Activated CD4-positive, alpha-beta T cell treated with anti-CD3 and anti-CD28 coated beads for 36 hours (primary cell): ENCODE results near the gene CYP26B1. TPM values are rescaled to one million over a fixed set of nuclear protein-coding genes. Genes with fewer than 3 reads are reported as not detected.
"Not testable (repeated sequence)": the region's sequence is repeated elsewhere in the genome, so short reads cannot be mapped to it uniquely, and the experiment has no call there.

ENCODE experiments used
- ATAC-seq: fragments of 200-7000 bp; cut with Tn5 transposase; one replicate; pipeline ENCODE4 v1.10.0; 2021; ENCODE audit warnings: mild to moderate bottlenecking, moderate library complexity
- CTCF ChIA-PET: fragments of 350-600 bp; sonication (Branson Sonifier 250); formaldehyde crosslinking; loops from one replicate; lab custom pipeline; 2021; ENCODE audit warnings: antibody characterized with exemption; lab: Charles Lee
- POLR2A ChIA-PET: fragments of 350-600 bp; sonication (Branson Sonifier 250); formaldehyde crosslinking; loops from one replicate; lab custom pipeline; 2021; ENCODE audit warnings: antibody characterized with exemption, inconsistent platforms; lab: Charles Lee
- DNase-seq: peaks from one replicate; pipeline ENCODE4 v3.0.0-alpha.2; 2020
- H3K27ac Mint-ChIP-seq: one replicate; pipeline ENCODE4 v1.8.0; 2021; ENCODE audit warnings: mixed read lengths
- H3K27me3 Mint-ChIP-seq: one replicate; pipeline ENCODE4 v1.8.0; 2021; ENCODE audit warnings: mixed read lengths
- H3K36me3 Mint-ChIP-seq: one replicate; pipeline ENCODE4 v1.8.0; 2021; ENCODE audit warnings: low read depth, mixed read lengths
- H3K4me1 Mint-ChIP-seq: one replicate; pipeline ENCODE4 v1.8.0; 2021; ENCODE audit warnings: mixed read lengths
- H3K4me3 Mint-ChIP-seq: one replicate; pipeline ENCODE4 v1.8.0; 2021; ENCODE audit warnings: mild to moderate bottlenecking, moderate library complexity, mixed read lengths
- H3K9me3 Mint-ChIP-seq: one replicate; pipeline ENCODE4 v1.8.0; 2021; ENCODE audit warnings: low read depth, mixed read lengths
- intact Hi-C, 2 experiments: fragments of 100-400 bp; cut with DNase I in 1 of 2; cut with micrococcal nuclease in 1 of 2; formaldehyde crosslinking; loops; one replicate each; pipeline versions ENCODE4 v1.14.2 to v1.15.1; 2022 to 2024; cut with DNase I, micrococcal nuclease
- total RNA-seq, 2 experiments: library from RNA; stranded (reverse); gene quantifications; one replicate each; pipeline ENCODE4 v1.2.3, GENCODE V29; 2021

CYP26B1 gene
- total RNA-seq, 2 experiments from 2014 or later: not detected

DNA sequence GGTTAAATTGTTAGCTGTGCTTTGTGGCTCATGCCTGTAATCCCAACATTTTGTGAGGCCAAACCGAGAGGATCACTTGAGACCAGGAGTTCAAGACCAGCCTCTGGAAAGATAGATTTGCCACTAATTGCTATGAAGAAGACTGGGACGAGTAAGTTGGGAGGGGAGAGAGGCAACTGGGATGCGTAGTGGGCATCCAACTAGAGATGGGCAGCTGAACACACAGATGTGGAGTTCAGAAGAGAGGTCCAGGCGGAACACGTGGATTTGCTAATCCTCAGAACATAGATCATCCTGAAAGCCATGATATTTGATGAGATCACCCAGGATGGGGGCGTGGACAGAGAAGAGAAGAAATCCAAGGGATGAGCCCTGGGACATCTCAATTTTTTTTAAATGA lies 48.7 kb downstream of the CYP26B1 start:
- no peaks in the 10 kb centered on the region for H3K36me3 Mint-ChIP-seq
- intact Hi-C loops: no loop called here
- ChIA-PET CTCF (interaction anchor here (0.6 kb wide), 1 partner anchor 421 kb away, joined by 3 read pairs; no protein-coding TSS in a partner anchor), POLR2A (no interaction called here)
- H3K4me1 Mint-ChIP-seq: no peaks in the 10 kb centered on the region
- peaks cover 9% of the 10 kb centered on the region for H3K27me3 Mint-ChIP-seq
- DNase-seq (no peak), ATAC-seq (no peak)
- no peak overlapping the region for H3K27ac Mint-ChIP-seq
- H3K9me3 Mint-ChIP-seq: no peaks in the 10 kb centered on the region
- H3K4me3 Mint-ChIP-seq: no peak overlapping the region

- intact Hi-C loops: no loop called here
- Mint-ChIP-seq H3K4me1 (no peaks in the 10 kb centered on the region), H3K9me3 (no peaks in the 10 kb centered on the region), H3K27me3 (peaks cover 7% of the 10 kb centered on the region), H3K4me3 (no peak overlapping the region), H3K36me3 (no peaks in the 10 kb centered on the region), H3K27ac (no peak overlapping the region)
- ATAC-seq (no peak), DNase-seq (no peak)
- POLR2A ChIA-PET: no interaction called here
- CTCF ChIA-PET: interaction anchor here (0.5 kb wide), 1 partner anchor 12 kb away, joined by 3 read pairs; no protein-coding TSS in a partner anchor
These were observed 50.4 kb downstream of the CYP26B1 start for GRCh38 chr2:72097276-72097675.

- no peak for ATAC-seq
- Mint-ChIP-seq H3K36me3 (no peaks in the 10 kb centered on the region), H3K9me3 (no peaks in the 10 kb centered on the region), H3K27me3 (peaks cover 7% of the 10 kb centered on the region), H3K27ac (no peak overlapping the region), H3K4me3 (no peak overlapping the region), H3K4me1 (no peaks in the 10 kb centered on the region)
- ChIA-PET POLR2A (interaction anchor here (0.7 kb wide), 1 partner anchor 17 kb away, joined by 3 read pairs; no protein-coding TSS in a partner anchor), CTCF (interaction anchor here (0.9 kb wide), 1 partner anchor 9 kb away, joined by 3 read pairs; no protein-coding TSS in a partner anchor)
- intact Hi-C loops: no loop called here
- DNase-seq: no peak
These were observed 51.5 kb downstream of the CYP26B1 start for GRCh38 chr2:72096181-72096580.

DNA sequence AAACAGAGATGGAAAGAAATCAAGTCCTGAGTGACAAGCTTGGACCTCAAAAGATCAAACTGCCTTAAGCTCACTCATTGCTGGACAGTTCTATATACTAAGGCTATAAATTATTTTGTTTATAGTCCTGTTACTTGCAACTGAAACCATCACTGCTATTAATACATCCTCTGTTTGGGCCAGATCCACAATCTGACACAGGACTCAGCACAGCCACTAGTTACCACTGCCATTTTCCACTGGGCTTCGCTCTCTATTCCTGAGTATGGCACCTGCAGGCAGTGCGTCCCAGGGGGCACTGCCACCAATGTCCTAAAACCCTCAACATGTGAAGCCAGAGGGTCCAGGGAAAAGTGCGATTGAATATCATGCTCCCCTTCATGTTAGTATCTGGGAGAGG lies 52.3 kb downstream of the CYP26B1 start:
- peaks cover 5% of the 10 kb centered on the region for H3K27me3 Mint-ChIP-seq
- H3K27ac Mint-ChIP-seq: no peak overlapping the region
- H3K36me3 Mint-ChIP-seq: no peaks in the 10 kb centered on the region
- no peak for DNase-seq
- CTCF ChIA-PET: interaction anchor here (0.9 kb wide), 1 partner anchor 10 kb away, joined by 3 read pairs; no protein-coding TSS in a partner anchor
- no peak overlapping the region for H3K4me3 Mint-ChIP-seq
- no peak for ATAC-seq
- no peaks in the 10 kb centered on the region for H3K9me3 Mint-ChIP-seq
- intact Hi-C loops: no loop called here
- H3K4me1 Mint-ChIP-seq: no peaks in the 10 kb centered on the region
- POLR2A ChIA-PET: no interaction called here

GRCh38 chr2:72094701-72095100 lies 53.0 kb downstream of the CYP26B1 start:
- Mint-ChIP-seq H3K4me3 (no peak overlapping the region), H3K9me3 (no peaks in the 10 kb centered on the region), H3K27ac (no peak overlapping the region), H3K36me3 (no peaks in the 10 kb centered on the region), H3K4me1 (no peaks in the 10 kb centered on the region), H3K27me3 (peaks cover 5% of the 10 kb centered on the region)
- intact Hi-C loops: no loop called here
- POLR2A ChIA-PET: no interaction called here
- CTCF ChIA-PET: no interaction called here
- DNase-seq (no peak), ATAC-seq (no peak)

GRCh38 chr2:72092111-72092510 lies 55.6 kb downstream of the CYP26B1 start:
- no peaks in the 10 kb centered on the region for H3K36me3 Mint-ChIP-seq
- CTCF ChIA-PET: no interaction called here
- intact Hi-C loops: no loop called here
- no peaks in the 10 kb centered on the region for H3K4me1 Mint-ChIP-seq
- no peak overlapping the region for H3K4me3 Mint-ChIP-seq
- H3K27me3 Mint-ChIP-seq: peaks cover 1% of the 10 kb centered on the region
- H3K27ac Mint-ChIP-seq: no peak overlapping the region
- POLR2A ChIA-PET: no interaction called here
- H3K9me3 Mint-ChIP-seq: no peaks in the 10 kb centered on the region
- DNase-seq: no peak
- no peak for ATAC-seq

GRCh38 chr2:72090781-72091482 lies 56.7 kb downstream of the CYP26B1 start:
- intact Hi-C loops: no loop called here
- CTCF ChIA-PET: no interaction called here
- no peak overlapping the region for H3K4me3 Mint-ChIP-seq
- no peaks in the 10 kb centered on the region for H3K9me3 Mint-ChIP-seq
- no peaks in the 10 kb centered on the region for H3K36me3 Mint-ChIP-seq
- peaks cover 1% of the 10 kb centered on the region for H3K27me3 Mint-ChIP-seq
- DNase-seq (no peak), ATAC-seq (no peak)
- no peaks in the 10 kb centered on the region for H3K4me1 Mint-ChIP-seq
- POLR2A ChIA-PET: no interaction called here
- no peak overlapping the region for H3K27ac Mint-ChIP-seq

DNA sequence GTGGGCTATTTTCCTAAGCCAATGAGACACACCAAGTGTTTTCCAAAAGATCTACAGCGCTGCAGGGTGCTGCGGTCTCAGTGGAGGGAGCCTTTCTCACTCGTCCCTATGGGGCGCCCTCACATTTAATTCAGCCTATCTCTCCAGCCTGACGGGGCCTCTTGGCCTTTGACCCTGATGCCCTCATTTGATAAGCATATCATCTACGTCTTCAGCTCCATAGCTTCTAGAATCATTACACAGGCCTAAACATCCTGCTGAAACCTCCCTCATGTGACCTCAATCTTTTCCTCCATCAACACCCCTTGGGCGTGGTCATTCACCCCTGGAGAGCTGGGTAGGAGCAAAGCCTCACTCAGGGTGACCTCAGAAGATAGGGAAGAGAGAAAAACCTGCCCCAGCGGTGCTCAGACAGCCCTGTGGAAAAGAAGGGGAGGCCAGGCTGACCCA lies 57.4 kb downstream of the CYP26B1 start:
- Mint-ChIP-seq H3K4me1 (no peaks in the 10 kb centered on the region), H3K4me3 (no peak overlapping the region), H3K9me3 (no peaks in the 10 kb centered on the region), H3K27me3 (peaks cover 1% of the 10 kb centered on the region), H3K27ac (no peak overlapping the region), H3K36me3 (no peaks in the 10 kb centered on the region)
- CTCF ChIA-PET: no interaction called here
- ATAC-seq (no peak), DNase-seq (no peak)
- POLR2A ChIA-PET: no interaction called here
- intact Hi-C loops: no loop called here

DNA sequence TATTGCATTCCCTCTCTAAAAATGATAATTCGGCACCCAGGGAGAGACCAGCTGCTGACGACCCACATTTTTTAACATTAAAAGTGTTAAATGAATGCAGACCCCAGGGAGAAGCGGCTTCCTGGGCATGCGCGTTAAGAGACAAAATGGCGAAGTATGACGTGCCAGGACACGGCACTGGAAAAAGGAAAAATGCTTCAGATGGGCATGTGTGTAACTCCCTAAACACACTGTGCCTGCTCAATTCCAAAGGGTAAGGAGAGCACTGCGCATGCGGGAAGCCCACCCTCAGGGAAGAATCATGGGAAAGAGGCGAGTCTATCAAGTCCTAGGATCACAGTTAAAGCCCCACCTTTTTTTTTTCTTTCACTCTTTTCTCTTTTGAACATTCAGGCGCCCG lies 58.1 kb downstream of the CYP26B1 start:
- intact Hi-C loops: no loop called here
- Mint-ChIP-seq H3K36me3 (no peaks in the 10 kb centered on the region), H3K4me3 (no peak overlapping the region), H3K9me3 (no peaks in the 10 kb centered on the region), H3K27ac (no peak overlapping the region), H3K27me3 (peaks cover 1% of the 10 kb centered on the region), H3K4me1 (no peaks in the 10 kb centered on the region)
- ChIA-PET CTCF (no interaction called here), POLR2A (no interaction called here)
- no peak for ATAC-seq
- DNase-seq: no peak

DNA sequence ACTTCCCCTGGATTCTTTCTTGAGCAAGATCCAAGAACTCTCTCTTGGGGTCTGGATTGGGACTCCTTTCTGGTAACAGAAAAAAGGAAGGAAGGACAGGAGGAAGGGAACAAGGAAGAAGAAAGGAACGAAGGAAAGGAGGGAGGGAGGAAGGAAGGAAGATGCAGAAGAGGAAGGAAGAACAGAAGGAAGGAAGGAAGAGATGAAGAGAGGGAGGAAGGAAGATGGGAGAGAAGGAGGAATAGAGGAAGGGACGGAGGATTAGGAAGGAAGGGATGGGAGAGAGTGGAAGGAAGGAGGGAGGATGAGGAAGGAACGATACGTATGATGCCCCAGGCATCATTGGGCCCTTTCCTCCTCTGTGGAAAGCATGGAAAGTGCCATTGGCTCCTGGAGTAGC lies 58.6 kb downstream of the CYP26B1 start:
- H3K27ac Mint-ChIP-seq: no peak overlapping the region
- no peaks in the 10 kb centered on the region for H3K4me1 Mint-ChIP-seq
- H3K36me3 Mint-ChIP-seq: no peaks in the 10 kb centered on the region
- CTCF ChIA-PET: no interaction called here
- peaks cover 1% of the 10 kb centered on the region for H3K27me3 Mint-ChIP-seq
- H3K4me3 Mint-ChIP-seq: no peak overlapping the region
- ATAC-seq (no peak), DNase-seq (no peak)
- intact Hi-C loops: no loop called here
- POLR2A ChIA-PET: no interaction called here
- no peaks in the 10 kb centered on the region for H3K9me3 Mint-ChIP-seq

DNA sequence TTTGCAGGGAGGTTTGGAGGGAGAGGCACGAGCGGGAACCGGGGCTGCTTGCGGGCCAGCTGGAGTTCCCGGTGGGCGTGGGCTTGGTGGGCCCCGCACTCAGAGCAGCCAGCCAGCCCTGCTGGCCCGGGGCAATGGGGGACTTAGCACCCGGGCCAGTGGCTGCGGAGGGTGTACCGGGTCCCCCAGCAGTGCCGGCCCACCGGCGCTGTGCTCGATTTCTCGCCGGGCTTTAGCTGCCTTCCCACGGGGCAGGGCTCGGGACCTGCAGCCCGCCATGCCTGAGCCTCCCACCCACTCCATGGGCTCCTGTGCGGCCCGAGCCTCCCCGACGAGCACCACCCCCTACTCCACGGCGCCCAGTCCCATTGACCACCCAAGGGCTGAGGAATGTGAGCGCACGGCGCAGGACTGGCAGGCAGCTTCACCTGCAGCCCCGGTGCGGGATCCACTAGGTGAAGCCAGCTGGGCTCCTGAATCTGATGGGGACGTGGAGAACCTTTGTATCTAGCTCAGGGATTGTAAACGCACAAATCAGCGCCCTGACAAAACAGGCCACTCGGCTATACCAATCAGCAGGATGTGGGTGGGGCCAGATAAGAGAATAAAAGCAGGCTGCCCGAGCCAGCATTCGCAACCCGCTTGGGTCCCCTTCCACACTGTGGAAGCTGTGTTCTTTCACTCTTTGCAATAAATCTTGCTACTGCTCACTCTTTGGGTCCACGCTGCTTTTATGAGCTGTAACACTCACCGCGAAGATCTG lies 60.6 kb downstream of the CYP26B1 start:
- H3K27me3 Mint-ChIP-seq, ATAC-seq, intact Hi-C loops, H3K4me1 Mint-ChIP-seq, CTCF ChIA-PET, H3K27ac Mint-ChIP-seq, H3K9me3 Mint-ChIP-seq, DNase-seq, H3K4me3 Mint-ChIP-seq, H3K36me3 Mint-ChIP-seq: not testable (repeated sequence)
- POLR2A ChIA-PET: interaction anchor here (0.6 kb wide), 1 partner anchor 642 kb away, joined by 3 read pairs; no protein-coding TSS in a partner anchor

GRCh38 chr2:72085513-72085912 lies 62.1 kb downstream of the CYP26B1 start:
- DNase-seq (no peak), ATAC-seq (no peak)
- Mint-ChIP-seq H3K27ac (no peak overlapping the region), H3K4me3 (no peak overlapping the region), H3K4me1 (no peaks in the 10 kb centered on the region), H3K36me3 (no peaks in the 10 kb centered on the region), H3K27me3 (peaks cover 1% of the 10 kb centered on the region), H3K9me3 (no peaks in the 10 kb centered on the region)
- intact Hi-C loops: no loop called here
- CTCF ChIA-PET: interaction anchor here (0.7 kb wide), 1 partner anchor 520 kb away, joined by 3 read pairs; no protein-coding TSS in a partner anchor
- POLR2A ChIA-PET: no interaction called here
